HG02970 (cell line): ENCODE measurements around the gene PCDHGB4.
"Not testable (repeated sequence)": the region's sequence is repeated elsewhere in the genome, so short reads cannot be mapped to it uniquely, and the experiment has no call there.

Experiments used
- ATAC-seq: cut with Tn5 transposase; IDR thresholded peaks from one replicate; pipeline ENCODE4 v1.9.1; 2021; ENCODE audit warnings: mild to moderate bottlenecking, moderate library complexity, moderate number of reproducible peaks; ENCODE audit not compliant: unreplicated experiment, low FRiP score

PCDHGB4 gene

DNA sequence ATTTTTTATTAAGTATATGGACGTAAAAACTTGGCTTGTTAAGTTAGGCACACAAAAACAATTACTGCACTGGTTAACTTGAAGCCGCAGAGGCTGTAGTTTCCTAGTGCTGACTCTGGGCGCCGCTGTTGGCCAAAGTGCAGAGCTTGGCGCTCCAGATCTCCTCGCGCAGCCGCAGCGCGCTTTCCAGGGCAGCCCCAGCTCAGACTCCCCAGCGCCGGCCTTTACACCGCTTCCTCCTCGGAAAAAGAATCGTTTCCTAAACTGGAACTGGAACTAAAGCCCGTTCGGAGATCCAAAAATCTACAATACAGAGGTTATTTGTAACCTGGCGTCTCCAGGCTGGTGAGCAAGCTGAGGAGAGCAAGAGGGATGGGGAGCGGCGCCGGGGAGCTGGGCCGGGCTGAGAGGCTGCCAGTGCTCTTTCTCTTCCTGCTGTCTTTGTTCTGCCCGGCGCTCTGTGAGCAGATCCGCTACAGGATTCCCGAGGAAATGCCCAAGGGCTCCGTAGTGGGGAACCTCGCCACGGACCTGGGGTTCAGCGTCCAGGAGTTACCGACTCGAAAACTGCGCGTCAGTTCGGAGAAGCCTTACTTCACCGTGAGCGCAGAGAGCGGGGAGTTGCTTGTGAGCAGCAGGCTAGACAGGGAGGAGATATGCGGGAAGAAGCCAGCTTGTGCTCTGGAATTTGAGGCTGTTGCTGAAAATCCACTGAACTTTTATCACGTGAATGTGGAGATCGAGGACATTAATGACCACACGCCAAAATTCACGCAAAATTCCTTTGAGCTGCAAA lies 10.5 kb downstream of the PCDHGB4 start, which contains the start of gene PCDHGB5:
TSS of gene PCDHGB5 (plus strand) at position 192 of the 796 bp plus-strand sequence. CDS start at position 373, 181 bp downstream.
- ATAC-seq: not testable (repeated sequence)

DNA sequence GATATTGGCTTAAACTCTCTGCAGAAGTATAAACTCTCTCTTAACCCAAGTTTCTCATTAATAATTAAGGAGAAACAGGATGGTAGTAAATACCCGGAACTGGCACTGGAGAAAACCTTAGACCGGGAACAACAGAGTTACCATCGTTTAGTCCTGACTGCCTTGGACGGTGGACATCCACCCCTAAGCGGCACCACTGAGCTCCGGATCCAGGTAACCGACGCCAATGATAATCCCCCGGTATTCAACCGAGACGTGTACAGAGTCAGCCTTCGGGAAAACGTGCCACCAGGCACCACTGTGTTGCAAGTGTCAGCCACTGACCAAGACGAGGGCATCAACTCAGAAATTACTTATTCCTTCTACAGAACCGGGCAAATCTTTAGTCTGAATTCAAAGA lies 11.1 kb downstream of the PCDHGB4 start:
- no peak for ATAC-seq

DNA sequence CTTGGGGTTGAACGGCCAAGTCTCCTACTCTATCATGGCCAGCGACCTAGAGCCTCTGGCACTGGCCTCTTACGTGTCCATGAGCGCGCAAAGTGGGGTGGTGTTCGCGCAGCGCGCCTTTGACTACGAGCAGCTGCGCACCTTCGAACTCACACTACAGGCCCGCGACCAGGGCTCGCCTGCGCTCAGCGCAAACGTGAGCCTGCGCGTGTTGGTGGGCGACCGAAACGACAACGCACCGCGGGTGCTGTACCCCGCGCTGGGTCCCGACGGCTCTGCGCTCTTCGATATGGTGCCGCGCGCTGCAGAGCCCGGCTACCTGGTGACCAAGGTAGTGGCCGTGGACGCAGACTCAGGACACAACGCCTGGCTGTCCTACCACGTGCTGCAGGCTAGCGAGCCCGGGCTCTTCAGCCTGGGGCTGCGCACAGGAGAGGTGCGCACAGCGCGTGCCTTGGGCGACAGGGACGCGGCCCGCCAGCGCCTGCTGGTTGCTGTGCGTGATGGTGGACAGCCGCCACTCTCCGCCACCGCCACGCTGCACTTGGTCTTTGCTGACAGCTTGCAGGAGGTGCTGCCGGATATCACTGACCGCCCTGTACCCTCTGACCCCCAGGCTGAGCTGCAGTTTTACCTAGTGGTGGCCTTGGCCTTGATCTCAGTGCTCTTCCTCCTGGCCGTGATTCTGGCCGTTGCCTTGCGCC lies 12.2 kb downstream of the PCDHGB4 start:
- ATAC-seq: no peak

DNA sequence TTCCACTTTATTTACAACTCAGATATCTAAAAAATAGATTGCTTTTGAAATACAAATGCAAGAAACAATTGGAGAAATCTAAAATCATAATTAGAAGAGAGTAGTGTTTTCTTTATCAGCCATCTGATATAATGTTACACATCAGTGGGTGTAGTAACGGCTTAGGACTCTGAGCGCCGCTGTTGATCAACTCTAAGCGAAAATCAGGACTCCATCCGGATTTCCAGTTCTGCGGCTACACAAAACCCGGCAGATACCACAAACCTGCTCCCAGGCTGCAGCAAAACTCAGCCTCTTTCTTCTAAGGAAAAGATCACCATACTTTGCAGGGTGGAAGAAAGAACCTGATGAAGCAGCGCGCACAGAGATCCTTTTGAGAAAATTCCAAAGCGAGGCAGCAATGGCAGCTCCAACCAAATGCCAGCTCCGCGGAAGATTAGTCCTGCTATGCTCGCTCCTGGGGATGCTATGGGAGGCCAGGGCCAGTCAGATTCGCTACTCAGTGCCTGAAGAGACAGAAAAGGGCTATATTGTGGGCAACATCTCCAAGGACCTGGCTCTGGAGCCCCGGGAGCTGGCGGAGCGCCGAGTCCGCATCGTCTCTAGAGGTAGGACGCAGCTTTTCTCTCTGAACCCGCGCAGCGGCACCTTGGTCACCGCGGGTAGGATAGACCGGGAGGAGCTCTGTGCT lies 15.2 kb downstream of the PCDHGB4 start, which contains the start of gene PCDHGA9:
TSS of gene PCDHGA9 (plus strand) at position 226 of the 691 bp plus-strand sequence. CDS start at position 401, 175 bp downstream.
- ATAC-seq: no peak

DNA sequence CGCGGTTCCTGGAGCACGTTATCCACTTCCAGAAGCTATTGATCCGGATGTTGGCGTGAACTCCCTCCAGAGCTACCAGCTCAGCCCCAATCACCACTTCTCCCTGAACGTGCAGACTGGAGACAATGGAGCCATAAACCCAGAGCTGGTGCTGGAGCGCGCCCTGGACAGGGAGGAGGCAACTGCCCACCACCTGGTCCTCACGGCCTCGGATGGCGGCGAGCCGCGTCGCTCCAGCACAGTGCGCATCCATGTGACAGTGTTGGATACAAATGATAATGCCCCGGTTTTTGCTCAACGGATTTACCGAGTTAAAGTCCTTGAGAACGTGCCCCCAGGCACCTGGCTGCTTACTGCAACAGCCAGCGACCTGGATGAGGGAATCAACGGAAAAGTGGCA lies 15.9 kb downstream of the PCDHGB4 start:
- ATAC-seq: no peak

DNA sequence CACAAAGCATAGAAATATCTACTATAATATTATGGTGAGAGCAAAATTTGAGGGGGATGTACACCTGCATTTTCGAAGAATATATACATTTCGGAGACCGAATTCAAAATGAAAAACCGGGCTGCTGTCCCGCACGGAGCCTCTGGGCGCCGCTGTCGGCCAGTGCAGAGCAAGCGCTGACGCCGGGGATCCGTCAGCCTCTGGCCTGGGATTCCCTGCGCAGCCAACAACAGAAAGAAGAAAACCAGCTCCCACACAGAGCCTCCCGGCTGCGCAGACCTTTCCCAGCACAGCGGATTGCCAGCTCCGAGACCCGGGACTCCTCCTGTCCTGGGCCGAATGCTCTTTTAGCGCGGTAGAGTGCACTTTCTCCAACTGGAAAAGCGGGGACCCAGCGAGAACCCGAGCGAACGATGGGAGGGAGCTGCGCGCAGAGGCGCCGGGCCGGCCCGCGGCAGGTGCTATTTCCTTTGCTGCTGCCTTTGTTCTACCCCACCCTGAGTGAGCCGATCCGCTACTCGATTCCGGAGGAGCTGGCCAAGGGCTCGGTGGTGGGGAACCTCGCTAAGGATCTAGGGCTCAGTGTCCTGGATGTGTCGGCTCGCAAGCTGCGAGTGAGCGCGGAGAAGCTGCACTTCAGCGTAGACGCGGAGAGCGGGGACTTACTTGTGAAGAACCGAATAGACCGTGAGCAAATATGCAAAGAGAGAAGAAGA lies 20.4 kb downstream of the PCDHGB4 start, which contains the start of gene PCDHGB6:
TSS of gene PCDHGB6 (plus strand) at position 232 of the 716 bp plus-strand sequence. CDS start at position 414, 182 bp downstream.
- ATAC-seq: not testable (repeated sequence)

DNA sequence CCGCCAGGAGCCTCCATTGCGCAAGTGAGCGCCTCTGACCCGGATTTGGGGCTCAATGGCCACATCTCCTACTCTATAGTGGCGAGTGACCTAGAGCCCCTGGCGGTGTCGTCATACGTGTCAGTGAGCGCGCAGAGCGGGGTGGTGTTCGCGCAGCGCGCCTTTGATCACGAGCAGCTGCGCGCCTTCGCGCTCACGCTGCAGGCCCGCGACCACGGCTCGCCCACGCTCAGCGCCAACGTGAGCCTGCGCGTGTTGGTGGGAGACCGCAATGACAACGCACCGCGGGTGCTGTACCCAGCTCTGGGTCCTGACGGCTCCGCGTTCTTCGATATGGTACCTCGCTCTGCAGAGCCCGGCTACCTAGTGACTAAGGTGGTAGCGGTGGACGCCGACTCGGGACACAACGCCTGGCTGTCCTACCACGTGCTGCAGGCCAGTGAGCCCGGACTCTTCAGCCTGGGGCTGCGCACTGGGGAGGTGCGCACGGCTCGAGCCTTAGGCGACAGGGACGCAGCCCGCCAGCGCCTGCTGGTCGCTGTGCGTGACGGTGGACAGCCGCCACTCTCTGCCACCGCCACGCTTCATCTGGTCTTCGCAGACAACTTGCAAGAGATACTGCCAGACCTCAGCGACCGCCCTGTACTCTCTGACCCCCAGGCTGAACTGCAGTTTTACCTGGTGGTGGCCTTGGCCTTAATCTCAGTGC lies 22.3 kb downstream of the PCDHGB4 start:
- no peak for ATAC-seq

DNA sequence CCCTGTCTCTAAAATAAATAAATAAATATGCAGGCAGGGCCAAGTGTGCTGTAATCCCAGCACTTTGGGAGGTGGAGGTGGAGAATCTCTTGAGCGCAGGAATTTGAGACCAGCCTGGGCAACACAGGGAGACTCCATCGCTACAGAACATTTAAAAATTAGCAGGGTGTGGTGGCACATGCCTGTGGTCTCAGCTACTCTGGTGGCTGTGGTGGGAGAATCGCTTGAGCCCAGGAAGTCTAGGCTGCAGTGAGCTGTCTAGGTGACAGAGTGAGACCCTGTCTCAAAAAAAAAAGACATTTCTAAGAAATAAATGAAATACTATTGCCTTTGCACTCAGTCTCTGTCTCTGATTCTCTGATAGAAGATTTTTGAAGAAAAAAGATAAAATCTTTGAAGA lies 24.1 kb downstream of the PCDHGB4 start:
- no peak for ATAC-seq

DNA sequence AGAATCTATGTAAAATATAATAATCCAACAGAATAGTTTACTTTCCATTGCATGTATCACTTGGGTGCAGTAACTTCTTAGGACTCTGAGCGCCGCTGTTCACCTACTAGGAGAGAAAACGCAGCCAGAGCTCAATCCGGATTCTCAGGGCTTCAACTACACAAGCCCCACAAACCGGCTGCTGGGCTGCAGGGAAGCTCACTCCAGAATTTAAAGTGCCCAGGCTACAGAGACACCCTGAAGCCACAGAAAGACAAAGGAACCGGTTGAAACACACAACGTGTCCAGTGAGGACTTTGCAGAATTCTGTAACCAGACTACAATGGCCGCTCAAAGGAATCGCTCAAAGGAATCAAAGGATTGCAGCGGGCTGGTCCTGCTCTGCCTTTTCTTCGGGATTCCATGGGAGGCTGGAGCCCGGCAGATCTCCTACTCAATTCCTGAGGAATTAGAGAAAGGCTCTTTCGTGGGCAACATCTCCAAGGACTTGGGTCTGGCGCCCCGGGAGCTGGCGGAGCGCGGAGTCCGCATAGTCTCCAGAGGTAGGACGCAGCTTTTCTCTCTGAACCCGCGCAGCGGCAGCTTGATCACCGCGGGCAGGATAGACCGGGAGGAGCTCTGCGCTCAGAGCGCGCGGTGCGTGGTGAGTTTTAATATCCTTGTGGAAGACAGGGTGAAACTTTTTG lies 25.5 kb downstream of the PCDHGB4 start, which contains the start of gene PCDHGA10:
TSS of gene PCDHGA10 (plus strand) at position 134 of the 686 bp plus-strand sequence. CDS start at position 323, 189 bp downstream.
- ATAC-seq: no peak

DNA sequence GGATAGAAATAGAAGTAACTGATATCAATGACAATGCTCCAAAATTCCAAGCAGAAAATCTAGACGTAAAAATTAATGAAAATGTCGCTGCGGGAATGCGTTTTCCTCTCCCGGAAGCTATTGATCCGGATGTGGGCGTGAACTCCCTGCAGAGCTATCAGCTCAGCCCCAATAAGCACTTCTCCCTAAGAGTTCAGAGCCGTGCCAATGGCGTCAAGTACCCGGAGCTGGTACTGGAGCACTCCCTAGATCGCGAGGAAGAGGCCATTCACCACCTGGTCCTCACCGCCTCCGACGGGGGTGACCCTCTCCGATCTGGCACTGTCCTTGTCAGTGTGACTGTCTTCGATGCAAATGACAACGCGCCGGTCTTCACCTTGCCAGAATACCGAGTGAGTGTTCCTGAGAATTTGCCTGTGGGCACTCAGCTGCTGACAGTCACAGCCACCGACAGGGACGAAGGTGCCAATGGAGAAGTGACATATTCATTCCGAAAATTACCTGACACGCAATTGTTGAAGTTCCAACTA lies 26.1 kb downstream of the PCDHGB4 start:
- ATAC-seq: no peak

DNA sequence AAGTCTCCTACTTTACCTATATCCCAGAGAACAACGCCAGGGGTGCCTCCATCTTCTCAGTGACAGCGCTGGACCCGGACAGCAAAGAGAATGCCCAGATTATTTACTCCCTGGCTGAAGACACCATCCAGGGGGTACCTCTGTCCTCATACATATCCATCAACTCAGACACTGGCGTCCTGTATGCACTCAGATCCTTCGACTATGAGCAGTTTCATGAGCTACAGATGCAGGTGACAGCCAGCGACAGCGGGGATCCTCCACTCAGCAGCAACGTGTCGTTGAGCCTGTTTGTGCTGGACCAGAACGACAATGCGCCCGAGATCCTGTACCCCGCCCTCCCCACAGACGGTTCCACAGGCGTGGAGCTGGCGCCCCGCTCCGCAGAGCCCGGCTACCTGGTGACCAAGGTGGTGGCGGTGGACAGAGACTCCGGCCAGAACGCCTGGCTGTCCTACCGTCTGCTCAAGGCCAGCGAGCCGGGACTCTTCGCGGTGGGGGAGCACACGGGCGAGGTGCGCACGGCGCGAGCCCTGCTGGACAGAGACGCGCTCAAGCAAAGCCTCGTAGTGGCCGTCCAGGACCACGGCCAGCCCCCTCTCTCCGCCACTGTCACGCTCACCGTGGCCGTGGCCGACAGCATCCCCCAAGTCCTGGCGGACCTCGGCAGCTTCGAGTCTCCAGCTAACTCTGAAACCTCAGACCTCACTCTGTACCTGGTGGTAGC lies 27.2 kb downstream of the PCDHGB4 start:
- ATAC-seq: not testable (repeated sequence)

DNA sequence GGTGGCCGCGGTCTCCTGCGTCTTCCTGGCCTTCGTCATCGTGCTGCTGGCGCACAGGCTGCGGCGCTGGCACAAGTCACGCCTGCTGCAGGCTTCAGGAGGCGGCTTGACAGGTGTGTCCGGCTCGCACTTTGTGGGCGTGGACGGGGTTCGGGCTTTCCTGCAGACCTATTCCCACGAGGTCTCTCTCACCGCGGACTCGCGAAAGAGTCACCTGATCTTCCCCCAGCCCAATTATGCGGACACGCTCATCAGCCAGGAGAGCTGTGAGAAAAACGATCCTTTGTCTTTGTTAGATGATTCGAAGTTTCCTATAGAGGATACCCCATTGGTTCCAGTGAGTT lies 27.7 kb downstream of the PCDHGB4 start:
- ATAC-seq: not testable (repeated sequence)

DNA sequence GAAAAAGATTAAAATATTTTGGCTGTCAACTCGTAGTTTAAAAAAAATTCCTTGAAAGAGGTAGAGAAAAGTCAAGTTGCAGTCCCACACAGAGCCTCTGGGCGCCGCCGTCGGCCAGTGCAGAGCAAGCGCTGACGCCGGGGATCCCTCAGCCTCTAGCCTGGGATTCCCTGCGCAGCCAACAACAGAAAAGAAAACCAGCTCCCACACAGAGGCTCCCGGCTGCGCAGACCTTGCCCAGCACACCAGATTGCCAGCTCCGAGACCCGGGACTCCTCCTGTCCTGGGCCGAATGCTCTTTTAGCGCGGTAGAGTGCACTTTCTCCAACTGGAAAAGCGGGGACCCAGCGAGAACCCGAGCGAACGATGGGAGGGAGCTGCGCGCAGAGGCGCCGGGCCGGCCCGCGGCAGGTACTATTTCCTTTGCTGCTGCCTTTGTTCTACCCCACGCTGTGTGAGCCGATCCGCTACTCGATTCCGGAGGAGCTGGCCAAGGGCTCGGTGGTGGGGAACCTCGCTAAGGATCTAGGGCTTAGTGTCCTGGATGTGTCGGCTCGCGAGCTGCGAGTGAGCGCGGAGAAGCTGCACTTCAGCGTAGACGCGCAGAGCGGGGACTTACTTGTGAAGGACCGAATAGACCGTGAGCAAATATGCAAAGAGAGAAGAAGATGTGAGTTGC lies 30.1 kb downstream of the PCDHGB4 start, which contains the start of gene PCDHGB7:
TSS of gene PCDHGB7 (plus strand) at position 184 of the 679 bp plus-strand sequence. CDS start at position 367, 183 bp downstream.
- ATAC-seq: peak; percentile 57

DNA sequence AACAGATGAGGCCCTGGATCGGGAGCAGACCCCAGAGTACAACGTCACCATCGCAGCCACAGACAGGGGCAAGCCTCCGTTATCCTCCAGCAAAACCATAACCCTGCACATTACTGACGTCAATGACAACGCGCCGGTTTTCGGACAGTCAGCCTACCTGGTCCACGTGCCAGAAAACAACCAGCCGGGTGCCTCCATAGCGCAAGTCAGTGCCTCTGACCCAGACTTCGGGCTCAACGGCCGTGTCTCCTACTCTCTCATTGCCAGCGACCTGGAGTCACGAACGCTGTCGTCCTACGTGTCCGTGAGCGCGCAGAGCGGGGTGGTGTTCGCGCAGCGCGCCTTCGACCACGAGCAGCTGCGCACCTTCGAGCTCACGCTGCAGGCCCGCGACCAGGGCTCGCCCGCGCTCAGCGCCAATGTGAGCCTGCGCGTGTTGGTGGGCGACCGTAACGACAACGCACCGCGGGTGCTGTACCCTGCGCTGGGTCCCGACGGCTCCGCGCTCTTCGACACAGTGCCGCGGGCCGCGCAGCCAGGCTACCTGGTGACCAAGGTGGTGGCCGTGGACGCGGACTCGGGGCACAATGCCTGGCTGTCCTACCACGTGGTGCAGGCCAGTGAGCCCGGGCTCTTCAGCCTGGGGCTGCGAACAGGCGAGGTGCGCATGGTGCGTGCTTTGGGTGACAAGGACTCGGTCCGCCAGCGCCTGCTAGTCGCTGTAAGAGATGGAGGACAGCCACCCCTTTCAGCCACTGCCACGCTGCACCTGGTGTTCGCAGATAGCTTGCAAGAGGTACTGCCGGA lies 31.8 kb downstream of the PCDHGB4 start:
- no peak for ATAC-seq

DNA sequence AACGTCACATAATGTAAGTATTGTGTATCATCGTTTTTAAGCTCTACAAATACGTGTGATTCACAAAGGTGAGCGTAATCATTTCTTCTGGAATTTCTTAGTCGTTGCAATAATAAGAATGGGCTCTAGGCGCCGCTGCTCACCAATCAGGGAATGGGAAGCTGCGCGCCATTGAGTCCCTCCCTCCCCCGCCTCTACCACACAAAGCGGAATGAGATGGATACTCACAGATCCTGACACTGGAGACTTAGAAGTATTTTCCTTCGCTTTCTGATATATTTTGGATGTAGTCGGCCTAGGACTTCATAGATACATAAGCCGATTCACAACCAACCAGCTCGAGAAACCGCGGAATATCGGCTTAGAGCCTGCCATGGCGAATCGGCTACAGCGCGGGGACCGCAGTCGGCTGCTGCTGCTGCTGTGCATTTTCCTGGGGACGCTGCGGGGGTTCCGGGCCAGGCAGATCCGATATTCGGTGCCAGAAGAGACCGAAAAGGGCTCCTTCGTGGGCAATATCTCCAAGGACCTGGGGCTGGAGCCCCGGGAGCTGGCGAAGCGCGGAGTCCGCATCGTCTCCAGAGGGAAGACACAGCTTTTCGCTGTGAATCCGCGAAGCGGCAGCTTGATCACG lies 33.5 kb downstream of the PCDHGB4 start, which contains the start of gene PCDHGA11:
TSS of gene PCDHGA11 (plus strand) at position 197 of the 634 bp plus-strand sequence. CDS start at position 374, 177 bp downstream.
- no peak for ATAC-seq

DNA sequence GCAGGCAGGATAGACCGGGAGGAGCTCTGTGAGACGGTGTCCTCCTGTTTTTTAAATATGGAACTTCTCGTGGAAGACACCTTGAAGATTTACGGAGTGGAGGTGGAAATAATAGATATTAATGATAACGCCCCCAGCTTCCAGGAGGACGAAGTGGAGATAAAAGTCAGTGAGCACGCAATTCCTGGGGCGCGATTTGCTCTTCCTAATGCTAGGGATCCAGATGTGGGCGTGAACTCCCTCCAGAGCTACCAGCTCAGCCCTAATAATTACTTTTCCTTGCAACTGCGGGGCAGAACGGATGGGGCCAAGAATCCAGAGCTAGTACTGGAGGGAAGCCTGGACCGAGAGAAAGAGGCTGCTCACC lies 34.0 kb downstream of the PCDHGB4 start:
- no peak for ATAC-seq
